D721Med (cell line): ENCODE results near the gene PCDHB11.
"Not testable (repeated sequence)": the region's sequence is repeated elsewhere in the genome, so short reads cannot be mapped to it uniquely, and the experiment has no call there.

Source experiments
- DNase-seq: peaks from one replicate; pipeline ENCODE4 v3.0.0; 2011; ENCODE audit warnings: low spot score; ENCODE audit not compliant: insufficient read length
- FAIRE-seq: peaks from 2 replicates; lab custom pipeline; 2011; peaks lifted over from hg19 to GRCh38; lab: Jason Lieb, UNC
- TF ChIP-seq, protein P1 (sequence below): IDR thresholded peaks from 2 replicates; pipeline ENCODE4 v1.5.1; 2012; ENCODE audit warnings: mild to moderate bottlenecking, control low read depth; ENCODE audit not compliant: insufficient read depth; ENCODE audit errors: missing control alignments

Gene PCDHB11

DNA sequence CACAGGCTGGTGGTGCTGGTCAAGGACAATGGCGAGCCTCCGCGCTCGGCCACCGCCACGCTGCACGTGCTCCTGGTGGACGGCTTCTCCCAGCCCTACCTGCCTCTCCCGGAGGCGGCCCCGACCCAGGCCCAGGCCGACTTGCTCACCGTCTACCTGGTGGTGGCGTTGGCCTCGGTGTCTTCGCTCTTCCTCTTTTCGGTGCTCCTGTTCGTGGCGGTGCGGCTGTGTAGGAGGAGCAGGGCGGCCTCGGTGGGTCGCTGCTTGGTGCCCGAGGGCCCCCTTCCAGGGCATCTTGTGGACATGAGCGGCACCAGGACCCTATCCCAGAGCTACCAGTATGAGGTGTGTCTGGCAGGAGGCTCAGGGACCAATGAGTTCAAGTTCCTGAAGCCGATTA, 16.6 kb downstream of the PCDHB11 start:
- not testable (repeated sequence) for DNase-seq, FAIRE-seq

DNA sequence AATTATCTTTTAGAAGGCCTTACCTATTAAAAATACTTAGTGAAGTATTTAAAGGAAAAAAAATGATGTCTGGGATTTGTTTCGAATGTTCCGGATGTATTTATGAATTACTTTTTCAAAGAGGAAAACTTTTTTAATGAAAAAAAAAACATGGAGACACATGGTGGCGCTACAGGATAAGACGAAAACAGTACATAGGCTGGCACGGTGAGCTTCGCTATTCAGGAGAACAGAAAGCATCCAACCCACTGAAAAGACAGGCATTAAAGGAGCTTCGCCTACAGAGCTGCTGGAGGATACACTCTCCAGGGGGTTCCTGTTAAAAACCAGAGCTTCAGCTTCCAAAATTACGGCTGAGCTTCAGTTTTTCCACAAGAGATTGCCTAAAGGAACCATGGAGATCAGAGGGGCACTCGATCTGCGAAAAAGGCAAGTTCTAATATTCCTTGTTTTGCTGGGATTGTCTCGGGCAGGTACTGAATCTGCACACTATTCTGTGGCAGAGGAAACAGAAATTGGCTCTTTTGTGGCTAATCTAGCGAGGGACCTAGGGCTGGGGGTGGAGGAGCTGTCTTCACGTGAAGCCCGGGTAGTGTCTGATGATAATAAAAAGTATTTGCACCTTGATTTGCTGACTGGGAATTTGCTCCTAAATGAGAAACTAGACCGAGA, 23.8 kb downstream of the PCDHB11 start, which contains the start of gene PCDHB14:
TSS of gene PCDHB14 (plus strand) at position 232 of the 672 bp plus-strand sequence. CDS start at position 395, 163 bp downstream.
- no peak for DNase-seq
- TF ChIP-seq, protein P1, sequence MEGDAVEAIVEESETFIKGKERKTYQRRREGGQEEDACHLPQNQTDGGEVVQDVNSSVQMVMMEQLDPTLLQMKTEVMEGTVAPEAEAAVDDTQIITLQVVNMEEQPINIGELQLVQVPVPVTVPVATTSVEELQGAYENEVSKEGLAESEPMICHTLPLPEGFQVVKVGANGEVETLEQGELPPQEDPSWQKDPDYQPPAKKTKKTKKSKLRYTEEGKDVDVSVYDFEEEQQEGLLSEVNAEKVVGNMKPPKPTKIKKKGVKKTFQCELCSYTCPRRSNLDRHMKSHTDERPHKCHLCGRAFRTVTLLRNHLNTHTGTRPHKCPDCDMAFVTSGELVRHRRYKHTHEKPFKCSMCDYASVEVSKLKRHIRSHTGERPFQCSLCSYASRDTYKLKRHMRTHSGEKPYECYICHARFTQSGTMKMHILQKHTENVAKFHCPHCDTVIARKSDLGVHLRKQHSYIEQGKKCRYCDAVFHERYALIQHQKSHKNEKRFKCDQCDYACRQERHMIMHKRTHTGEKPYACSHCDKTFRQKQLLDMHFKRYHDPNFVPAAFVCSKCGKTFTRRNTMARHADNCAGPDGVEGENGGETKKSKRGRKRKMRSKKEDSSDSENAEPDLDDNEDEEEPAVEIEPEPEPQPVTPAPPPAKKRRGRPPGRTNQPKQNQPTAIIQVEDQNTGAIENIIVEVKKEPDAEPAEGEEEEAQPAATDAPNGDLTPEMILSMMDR = peak; percentile 49
- no peak for FAIRE-seq

DNA sequence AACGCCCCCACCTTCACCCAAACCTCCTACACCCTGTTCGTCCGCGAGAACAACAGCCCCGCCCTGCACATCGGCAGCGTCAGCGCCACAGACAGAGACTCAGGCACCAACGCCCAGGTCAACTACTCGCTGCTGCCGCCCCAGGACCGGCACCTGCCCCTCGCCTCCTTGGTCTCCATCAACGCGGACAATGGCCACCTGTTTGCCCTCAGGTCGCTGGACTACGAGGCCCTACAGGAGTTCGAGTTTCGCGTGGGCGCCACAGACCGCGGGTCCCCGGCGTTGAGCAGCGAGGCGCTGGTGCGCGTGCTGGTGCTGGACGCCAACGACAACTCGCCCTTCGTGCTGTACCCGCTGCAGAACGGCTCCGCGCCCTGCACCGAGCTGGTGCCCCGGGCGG, 25.4 kb downstream of the PCDHB11 start:
- FAIRE-seq, DNase-seq: not testable (repeated sequence)

DNA sequence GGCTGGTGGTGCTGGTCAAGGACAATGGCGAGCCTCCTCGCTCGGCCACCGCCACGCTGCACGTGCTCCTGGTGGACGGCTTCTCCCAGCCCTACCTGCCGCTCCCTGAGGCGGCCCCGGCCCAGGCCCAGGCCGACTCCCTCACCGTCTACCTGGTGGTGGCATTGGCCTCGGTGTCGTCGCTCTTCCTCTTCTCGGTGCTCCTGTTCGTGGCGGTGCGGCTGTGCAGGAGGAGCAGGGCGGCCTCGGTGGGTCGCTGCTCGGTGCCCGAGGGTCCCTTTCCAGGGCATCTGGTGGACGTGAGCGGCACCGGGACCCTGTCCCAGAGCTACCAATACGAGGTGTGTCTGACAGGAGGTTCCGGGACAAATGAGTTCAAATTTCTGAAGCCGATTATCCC, 26.0 kb downstream of the PCDHB11 start:
- not testable (repeated sequence) for FAIRE-seq, DNase-seq

DNA sequence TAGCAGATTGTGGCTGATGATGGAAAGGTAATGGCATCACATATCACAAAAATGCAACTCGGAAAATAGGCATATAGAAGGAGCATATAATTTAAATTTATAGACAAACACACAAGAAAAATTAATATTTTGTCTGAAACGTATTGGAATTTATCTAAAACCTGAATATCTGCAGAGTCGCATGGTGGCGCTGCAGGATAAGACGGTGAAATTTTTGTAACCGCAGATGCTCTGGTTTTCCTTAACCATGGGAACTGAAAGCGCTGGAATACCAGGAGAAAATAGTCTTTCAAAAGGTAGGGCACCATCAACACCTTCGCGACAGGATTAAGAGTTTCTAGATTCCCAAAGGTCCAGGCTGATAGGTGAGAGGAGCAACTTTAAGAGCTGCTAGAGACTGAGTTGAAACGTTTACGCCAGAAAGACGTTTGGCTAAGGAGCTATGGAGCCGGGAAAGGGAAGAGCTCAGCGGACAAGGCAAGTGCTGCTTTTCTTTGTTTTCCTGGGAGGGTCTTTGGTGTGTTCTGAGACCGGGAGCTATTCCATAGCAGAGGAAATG, 34.8 kb downstream of the PCDHB11 start:
- FAIRE-seq (no peak), DNase-seq (no peak)
- TF ChIP-seq, protein P1 = peak; percentile 38

DNA sequence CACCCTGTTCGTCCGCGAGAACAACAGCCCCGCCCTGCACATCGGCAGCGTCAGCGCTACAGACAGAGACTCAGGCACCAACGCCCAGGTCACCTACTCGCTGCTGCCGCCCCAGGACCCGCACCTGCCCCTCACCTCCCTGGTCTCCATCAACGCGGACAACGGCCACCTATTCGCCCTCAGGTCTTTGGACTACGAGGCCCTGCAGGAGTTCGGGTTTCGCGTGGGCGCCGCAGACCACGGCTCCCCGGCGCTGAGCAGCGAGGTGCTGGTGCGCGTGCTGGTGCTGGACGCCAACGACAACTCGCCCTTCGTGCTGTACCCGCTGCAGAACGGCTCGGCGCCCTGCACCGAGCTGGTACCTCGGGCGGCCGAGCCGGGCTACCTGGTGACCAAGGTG, 36.5 kb downstream of the PCDHB11 start:
- FAIRE-seq, DNase-seq: not testable (repeated sequence)

DNA sequence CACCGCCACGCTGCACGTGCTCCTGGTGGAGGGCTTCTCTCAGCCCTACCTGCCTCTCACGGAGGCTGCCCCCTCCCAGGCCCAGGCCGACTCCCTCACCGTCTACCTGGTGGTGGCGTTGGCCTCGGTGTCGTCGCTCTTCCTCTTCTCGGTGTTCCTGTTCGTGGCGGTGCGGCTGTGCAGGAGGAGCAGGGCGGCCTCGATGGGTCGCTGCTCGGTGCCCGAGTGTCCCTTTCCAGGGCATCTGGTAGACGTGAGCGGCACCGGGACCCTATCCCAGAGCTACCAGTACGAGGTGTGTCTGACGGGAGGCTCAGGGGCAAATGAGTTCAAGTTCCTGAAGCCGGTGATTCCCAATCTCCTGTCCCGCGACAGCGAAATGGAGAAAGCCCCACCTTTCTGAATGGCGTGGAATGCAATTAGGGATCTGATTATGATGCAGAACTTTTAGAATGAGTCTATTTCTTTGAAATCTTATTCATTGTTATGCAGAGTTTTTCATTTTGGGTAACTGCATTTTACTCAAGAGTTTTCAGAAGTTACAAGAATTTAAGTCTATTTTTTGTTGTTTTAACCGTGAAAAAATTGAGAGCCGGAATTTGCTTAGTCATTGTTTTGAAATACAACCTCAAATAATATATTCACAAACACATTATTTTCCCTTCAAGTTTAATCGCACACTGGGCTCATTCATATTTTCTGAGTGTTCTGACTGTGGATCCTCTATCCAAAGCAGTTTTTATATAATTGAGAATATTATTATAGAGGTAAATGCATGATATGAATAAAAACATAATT, 37.3 kb downstream of the PCDHB11 start:
- TF ChIP-seq, protein P1 = no peak
- DNase-seq = no peak
- no peak for FAIRE-seq

DNA sequence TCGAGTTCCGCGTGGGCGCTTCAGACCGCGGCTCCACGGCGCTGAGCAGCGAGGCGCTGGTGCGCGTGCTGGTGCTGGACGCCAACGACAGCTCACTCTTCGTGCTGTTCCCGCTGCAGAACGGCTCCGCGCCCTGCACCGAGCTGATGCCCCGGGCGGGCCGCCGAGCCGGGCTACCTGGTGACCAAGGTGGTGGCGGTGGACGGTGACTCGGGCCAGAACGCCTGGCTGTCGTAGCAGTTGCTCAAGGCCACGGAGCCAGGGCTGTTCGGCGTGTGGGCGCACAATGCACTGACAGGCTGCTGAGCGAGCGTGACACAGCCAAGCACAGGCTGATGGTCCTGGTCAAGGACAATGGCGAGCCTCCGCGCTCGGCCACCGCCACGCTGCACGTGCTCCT, 42.1 kb downstream of the PCDHB11 start:
- TF ChIP-seq, protein P1 = no peak
- FAIRE-seq = no peak
- DNase-seq = no peak

DNA sequence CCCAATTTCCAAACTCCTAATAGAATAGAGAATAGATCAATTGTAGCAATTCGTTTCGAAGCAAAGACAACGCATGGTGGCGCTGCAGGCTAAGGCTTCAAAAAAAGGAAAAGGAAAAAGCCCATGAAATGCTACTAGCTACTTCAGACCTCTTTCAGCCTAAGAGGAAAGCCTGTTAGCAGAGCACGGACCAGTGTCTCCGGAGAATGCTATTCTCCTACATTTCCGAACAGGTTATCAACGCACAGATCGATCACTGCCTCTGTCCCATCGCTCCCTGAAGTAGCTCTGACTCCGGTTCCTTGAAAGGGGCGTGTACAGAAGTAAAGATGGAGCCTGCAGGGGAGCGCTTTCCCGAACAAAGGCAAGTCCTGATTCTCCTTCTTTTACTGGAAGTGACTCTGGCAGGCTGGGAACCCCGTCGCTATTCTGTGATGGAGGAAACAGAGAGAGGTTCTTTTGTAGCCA, 45.9 kb downstream of the PCDHB11 start, which contains the start of gene PCDHB15:
TSS of gene PCDHB15 (plus strand) at position 146 of the 468 bp plus-strand sequence. CDS start at position 330, 184 bp downstream.
- FAIRE-seq (no peak), DNase-seq (no peak)
- TF ChIP-seq, protein P1 = peak; percentile 0

DNA sequence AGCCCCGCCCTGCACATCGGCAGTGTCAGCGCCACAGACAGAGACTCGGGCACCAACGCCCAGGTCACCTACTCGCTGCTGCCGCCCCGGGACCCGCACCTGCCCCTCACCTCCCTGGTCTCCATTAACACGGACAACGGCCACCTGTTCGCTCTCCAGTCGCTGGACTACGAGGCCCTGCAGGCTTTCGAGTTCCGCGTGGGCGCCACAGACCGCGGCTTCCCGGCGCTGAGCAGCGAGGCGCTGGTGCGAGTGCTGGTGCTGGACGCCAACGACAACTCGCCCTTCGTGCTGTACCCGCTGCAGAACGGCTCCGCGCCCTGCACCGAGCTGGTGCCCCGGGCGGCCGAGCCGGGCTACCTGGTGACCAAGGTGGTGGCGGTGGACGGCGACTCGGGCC, 47.5 kb downstream of the PCDHB11 start:
- FAIRE-seq, DNase-seq: not testable (repeated sequence)

DNA sequence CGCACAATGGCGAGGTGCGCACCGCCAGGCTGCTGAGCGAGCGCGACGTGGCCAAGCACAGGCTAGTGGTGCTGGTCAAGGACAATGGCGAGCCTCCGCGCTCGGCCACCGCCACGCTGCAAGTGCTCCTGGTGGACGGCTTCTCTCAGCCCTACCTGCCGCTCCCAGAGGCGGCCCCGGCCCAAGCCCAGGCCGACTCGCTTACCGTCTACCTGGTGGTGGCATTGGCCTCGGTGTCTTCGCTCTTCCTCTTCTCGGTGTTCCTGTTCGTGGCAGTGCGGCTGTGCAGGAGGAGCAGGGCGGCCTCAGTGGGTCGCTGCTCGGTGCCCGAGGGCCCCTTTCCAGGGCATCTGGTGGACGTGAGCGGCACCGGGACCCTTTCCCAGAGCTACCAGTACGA, 48.0 kb downstream of the PCDHB11 start:
- FAIRE-seq, DNase-seq: not testable (repeated sequence)
